AG20443 (cell line): ENCODE data around the gene TMEM161B.
A peak's percentile ranks its signal among the peaks of the same experiment; 100 is the strongest.
"Not testable (repeated sequence)": the region's sequence is repeated elsewhere in the genome, so short reads cannot be mapped to it uniquely, and the experiment has no call there.

Source experiments
- DNase-seq: peaks from one replicate; pipeline ENCODE4 v3.0.0; 2012; ENCODE audit warnings: low spot score, mixed read lengths

Gene TMEM161B

GRCh38 chr5:88268385-88269184 is at the start of gene TMEM161B:
Gene TMEM161B (minus strand): TSS chr5:88268845. CDS start chr5:88268723, 122 bp downstream.
- DNase-seq = peak; percentile 89

GRCh38 chr5:88304356-88304755 is 35.7 kb upstream of the TMEM161B start:
- no peak for DNase-seq

- peak; percentile 18 for DNase-seq
Measured at GRCh38 chr5:88298425-88298824, 29.8 kb upstream of the TMEM161B start.

- DNase-seq = no peak
Measured at GRCh38 chr5:88290801-88291200, 22.2 kb upstream of the TMEM161B start.

- DNase-seq = no peak
Measured at GRCh38 chr5:88288528-88289197, 20.0 kb upstream of the TMEM161B start.

GRCh38 chr5:88287846-88288527 is 19.3 kb upstream of the TMEM161B start:
- no peak for DNase-seq

GRCh38 chr5:88287302-88287701 is 18.7 kb upstream of the TMEM161B start:
- DNase-seq = no peak

- DNase-seq = no peak
Measured at GRCh38 chr5:88283690-88284089, 15.0 kb upstream of the TMEM161B start.

GRCh38 chr5:88281322-88281721 is 12.7 kb upstream of the TMEM161B start:
- no peak for DNase-seq

- no peak for DNase-seq
Measured at GRCh38 chr5:88279584-88279983, 10.9 kb upstream of the TMEM161B start.

- no peak for DNase-seq
Measured at GRCh38 chr5:88276378-88276777, 7.7 kb upstream of the TMEM161B start.

- no peak for DNase-seq
Measured at GRCh38 chr5:88275581-88275980, 6.9 kb upstream of the TMEM161B start.

- peak; percentile 10 for DNase-seq
Measured at GRCh38 chr5:88269222-88269771, 652 bp upstream of the TMEM161B start.

- not testable (repeated sequence) for DNase-seq
Measured at GRCh38 chr5:88264565-88264964, 4.1 kb downstream of the TMEM161B start.

GRCh38 chr5:88263349-88263748 is 5.3 kb downstream of the TMEM161B start:
- no peak for DNase-seq

GRCh38 chr5:88262116-88262515 is 6.5 kb downstream of the TMEM161B start:
- DNase-seq = no peak

GRCh38 chr5:88258636-88259035 is 10.0 kb downstream of the TMEM161B start:
- DNase-seq = no peak

GRCh38 chr5:88256872-88257271 is 11.8 kb downstream of the TMEM161B start:
- no peak for DNase-seq

GRCh38 chr5:88256037-88256436 is 12.6 kb downstream of the TMEM161B start:
- DNase-seq = no peak

- no peak for DNase-seq
Measured at GRCh38 chr5:88254320-88254719, 14.3 kb downstream of the TMEM161B start.

- no peak for DNase-seq
Measured at GRCh38 chr5:88251048-88251711, 17.5 kb downstream of the TMEM161B start.

- DNase-seq = no peak
Measured at GRCh38 chr5:88250010-88250409, 18.6 kb downstream of the TMEM161B start.
